ENCODE data around the gene SPIB. TPM values are rescaled to one million over a fixed set of nuclear protein-coding genes. Genes with fewer than 3 reads are reported as not detected.
"Not testable (repeated sequence)": the region's sequence is repeated elsewhere in the genome, so short reads cannot be mapped to it uniquely, and the experiment has no call there.

Gene SPIB
- total RNA-seq, 1 experiment from 2014 or later = not detected

GRCh38 chr19:50465986-50466705, 47.4 kb downstream of the SPIB start:
- no peak overlapping the region for H3K27ac ChIP-seq
- no peak overlapping the region for H3K4me3 ChIP-seq
- no peaks in the 10 kb centered on the region for H3K4me1 ChIP-seq (replicated peaks)
- H3K9me3 ChIP-seq (replicated peaks) = no peaks in the 10 kb centered on the region
- H3K36me3 ChIP-seq = no peaks in the 10 kb centered on the region
- no peak for DNase-seq (ENCODE audit: low read depth in 1 of 2, low spot score in 2 of 2)
- H3K27me3 ChIP-seq (replicated peaks) = peaks cover 4% of the 10 kb centered on the region; the same call in 1 of the 2 replicates

- Histone ChIP-seq H3K4me3 (no peak overlapping the region), H3K36me3 (no peaks in the 10 kb centered on the region), H3K9me3 (replicated peaks) (no peaks in the 10 kb centered on the region), H3K27me3 (replicated peaks) (peaks cover 4% of the 10 kb centered on the region; the same call in 1 of the 2 replicates), H3K27ac (no peak overlapping the region), H3K4me1 (replicated peaks) (no peaks in the 10 kb centered on the region)
- DNase-seq (ENCODE audit: low read depth in 1 of 2, low spot score in 2 of 2) = no peak
These were observed 47.9 kb downstream of the SPIB start for GRCh38 chr19:50466706-50467039.

GRCh38 chr19:50467566-50467965, 48.8 kb downstream of the SPIB start:
- Histone ChIP-seq H3K36me3 (no peaks in the 10 kb centered on the region), H3K4me1 (replicated peaks) (no peaks in the 10 kb centered on the region), H3K4me3 (no peak overlapping the region), H3K27ac (no peak overlapping the region), H3K27me3 (replicated peaks) (peaks cover 4% of the 10 kb centered on the region; the same call in 1 of the 2 replicates), H3K9me3 (replicated peaks) (no peaks in the 10 kb centered on the region)
- no peak for DNase-seq (ENCODE audit: low read depth in 1 of 2, low spot score in 2 of 2)

- Histone ChIP-seq H3K36me3 (no peaks in the 10 kb centered on the region), H3K4me1 (replicated peaks) (no peaks in the 10 kb centered on the region), H3K27ac (no peak overlapping the region), H3K27me3 (replicated peaks) (no peaks in the 10 kb centered on the region; the same call in 1 of the 2 replicates), H3K4me3 (no peak overlapping the region), H3K9me3 (replicated peaks) (no peaks in the 10 kb centered on the region)
- DNase-seq (ENCODE audit: low read depth in 1 of 2, low spot score in 2 of 2) = no peak
These were observed 50.1 kb downstream of the SPIB start for GRCh38 chr19:50468818-50469217.

- H3K27ac ChIP-seq; H3K4me1 ChIP-seq (replicated peaks); DNase-seq (ENCODE audit: low read depth in 1 of 2, low spot score in 2 of 2); H3K36me3 ChIP-seq; H3K9me3 ChIP-seq (replicated peaks); H3K27me3 ChIP-seq (replicated peaks); H3K4me3 ChIP-seq: not testable (repeated sequence)
These were observed 54.6 kb downstream of the SPIB start for GRCh38 chr19:50473336-50473735.

GRCh38 chr19:50475101-50475568, 56.4 kb downstream of the SPIB start:
- Histone ChIP-seq H3K27ac (no peak overlapping the region), H3K36me3 (peaks cover 12% of the 10 kb centered on the region), H3K27me3 (replicated peaks) (no peaks in the 10 kb centered on the region), H3K4me3 (no peak overlapping the region), H3K9me3 (replicated peaks) (no peaks in the 10 kb centered on the region), H3K4me1 (replicated peaks) (peaks cover 10% of the 10 kb centered on the region)
- DNase-seq (ENCODE audit: low read depth in 1 of 2, low spot score in 2 of 2) = no peak

- Histone ChIP-seq H3K36me3 (peaks cover 17% of the 10 kb centered on the region), H3K4me1 (replicated peaks) (peaks cover 10% of the 10 kb centered on the region), H3K27me3 (replicated peaks) (no peaks in the 10 kb centered on the region), H3K4me3 (peak overlapping the region; percentile 70), H3K9me3 (replicated peaks) (no peaks in the 10 kb centered on the region), H3K27ac (no peak overlapping the region)
- DNase-seq (ENCODE audit: low read depth in 1 of 2, low spot score in 2 of 2) = no peak
These were observed 57.0 kb downstream of the SPIB start for GRCh38 chr19:50475736-50476223.

- Histone ChIP-seq H3K9me3 (replicated peaks) (no peaks in the 10 kb centered on the region), H3K27ac (no peak within 1 kb of the TSS)
- DNase-seq (ENCODE audit: low read depth in 1 of 2, low spot score in 2 of 2) = peak; percentile 84 to 86
These were observed 57.6 kb downstream of the SPIB start, which contains the start of the genes EMC10 and GARIN5A for GRCh38 chr19:50476224-50476906. Gene EMC10, plus strand, starts transcription at chr19:50476507. Its CDS starts 38 bp downstream, at chr19:50476545. Gene GARIN5A, minus strand, starts transcription at chr19:50476848. Its CDS starts 460 bp downstream, at chr19:50476388.

GRCh38 chr19:50476907-50477238, 58.1 kb downstream of the SPIB start:
- Histone ChIP-seq H3K36me3 (peaks cover 21% of the 10 kb centered on the region), H3K27me3 (replicated peaks) (no peaks in the 10 kb centered on the region), H3K27ac (no peak overlapping the region), H3K4me3 (peak overlapping the region; percentile 70), H3K9me3 (replicated peaks) (no peaks in the 10 kb centered on the region), H3K4me1 (replicated peaks) (peaks cover 10% of the 10 kb centered on the region)
- no peak for DNase-seq (ENCODE audit: low read depth in 1 of 2, low spot score in 2 of 2)

More at GRCh38 chr19:50476224-50476906, 57.6 kb downstream of the SPIB start, which contains the start of the genes EMC10 and GARIN5A:
- Histone ChIP-seq H3K36me3 (peaks cover 21% of the 10 kb centered on the region), H3K4me1 (replicated peaks) (peaks cover 10% of the 10 kb centered on the region), H3K27me3 (replicated peaks) (no peaks in the 10 kb centered on the region), H3K4me3 (peak within 1 kb of the TSS; percentile 70)

GRCh38 chr19:50477751-50478515, 59.2 kb downstream of the SPIB start:
- no peak for DNase-seq (ENCODE audit: low read depth in 1 of 2, low spot score in 2 of 2)
- no peak overlapping the region for H3K4me3 ChIP-seq
- H3K27ac ChIP-seq = no peak overlapping the region
- H3K27me3 ChIP-seq (replicated peaks) = no peaks in the 10 kb centered on the region
- peaks cover 10% of the 10 kb centered on the region for H3K4me1 ChIP-seq (replicated peaks)
- peaks cover 21% of the 10 kb centered on the region for H3K36me3 ChIP-seq
- no peaks in the 10 kb centered on the region for H3K9me3 ChIP-seq (replicated peaks)

- H3K4me1 ChIP-seq (replicated peaks) = peaks cover 10% of the 10 kb centered on the region
- H3K27me3 ChIP-seq (replicated peaks) = no peaks in the 10 kb centered on the region
- H3K4me3 ChIP-seq = no peak overlapping the region
- peak; percentile 19 to 75 for DNase-seq (ENCODE audit: low read depth in 1 of 2, low spot score in 2 of 2)
- peaks cover 21% of the 10 kb centered on the region for H3K36me3 ChIP-seq
- no peak overlapping the region for H3K27ac ChIP-seq
- H3K9me3 ChIP-seq (replicated peaks) = no peaks in the 10 kb centered on the region
These were observed 60.4 kb downstream of the SPIB start for GRCh38 chr19:50478901-50479715.

- H3K4me3 ChIP-seq = no peak overlapping the region
- peaks cover 21% of the 10 kb centered on the region for H3K36me3 ChIP-seq
- H3K4me1 ChIP-seq (replicated peaks) = peaks cover 10% of the 10 kb centered on the region
- DNase-seq (ENCODE audit: low read depth in 1 of 2, low spot score in 2 of 2) = no peak
- no peaks in the 10 kb centered on the region for H3K27me3 ChIP-seq (replicated peaks)
- no peak overlapping the region for H3K27ac ChIP-seq
- no peaks in the 10 kb centered on the region for H3K9me3 ChIP-seq (replicated peaks)
These were observed 61.1 kb downstream of the SPIB start for GRCh38 chr19:50479761-50480251.

All from SJSA1 (cell line).